Hepatocyte (in vitro differentiated cells): ENCODE results near the gene ITGA1.

Source experiments
- EZH2 ChIP-seq: fragments of 200-600 bp; sonication (generic); IDR thresholded peaks from 2 replicates; pipeline ENCODE4 v1.6.1; 2016; ENCODE audit warnings: antibody characterized with exemption, mild to moderate bottlenecking, borderline replicate concordance
- EZH2phosphoT487 ChIP-seq: fragments of 200-600 bp; sonication (generic); IDR thresholded peaks from one replicate; pipeline ENCODE4 v1.6.1; 2018; ENCODE audit warnings: antibody characterized with exemption, mild to moderate bottlenecking, low read depth, moderate library complexity; ENCODE audit not compliant: unreplicated experiment, severe bottlenecking
- TF ChIP-seq, protein P1 (sequence below): fragments of 200-600 bp; sonication (generic); IDR thresholded peaks from 2 replicates; pipeline ENCODE4 v1.5.1; 2016; ENCODE audit warnings: antibody characterized with exemption, mild to moderate bottlenecking; ENCODE audit not compliant: poor library complexity

DNA sequence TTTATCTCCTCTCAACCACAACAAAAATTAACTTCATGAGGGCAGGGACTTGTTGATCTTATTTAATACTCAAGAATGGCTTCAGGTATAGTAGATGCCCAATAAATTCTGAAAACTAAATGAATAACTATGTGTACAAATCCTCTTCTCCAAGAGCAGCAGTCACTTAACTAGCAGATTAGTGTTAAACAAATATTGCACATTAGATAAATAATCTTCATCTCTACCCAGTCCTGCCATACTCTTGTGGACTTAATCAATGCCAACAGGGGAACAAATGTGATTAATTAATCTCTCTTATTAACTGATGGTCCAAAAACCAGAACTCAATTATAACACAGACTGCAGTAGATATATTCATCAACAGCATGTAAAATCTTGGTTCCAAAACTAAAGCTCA, 15.0 kb upstream of the ITGA1 start:
- TF ChIP-seq, protein P1, sequence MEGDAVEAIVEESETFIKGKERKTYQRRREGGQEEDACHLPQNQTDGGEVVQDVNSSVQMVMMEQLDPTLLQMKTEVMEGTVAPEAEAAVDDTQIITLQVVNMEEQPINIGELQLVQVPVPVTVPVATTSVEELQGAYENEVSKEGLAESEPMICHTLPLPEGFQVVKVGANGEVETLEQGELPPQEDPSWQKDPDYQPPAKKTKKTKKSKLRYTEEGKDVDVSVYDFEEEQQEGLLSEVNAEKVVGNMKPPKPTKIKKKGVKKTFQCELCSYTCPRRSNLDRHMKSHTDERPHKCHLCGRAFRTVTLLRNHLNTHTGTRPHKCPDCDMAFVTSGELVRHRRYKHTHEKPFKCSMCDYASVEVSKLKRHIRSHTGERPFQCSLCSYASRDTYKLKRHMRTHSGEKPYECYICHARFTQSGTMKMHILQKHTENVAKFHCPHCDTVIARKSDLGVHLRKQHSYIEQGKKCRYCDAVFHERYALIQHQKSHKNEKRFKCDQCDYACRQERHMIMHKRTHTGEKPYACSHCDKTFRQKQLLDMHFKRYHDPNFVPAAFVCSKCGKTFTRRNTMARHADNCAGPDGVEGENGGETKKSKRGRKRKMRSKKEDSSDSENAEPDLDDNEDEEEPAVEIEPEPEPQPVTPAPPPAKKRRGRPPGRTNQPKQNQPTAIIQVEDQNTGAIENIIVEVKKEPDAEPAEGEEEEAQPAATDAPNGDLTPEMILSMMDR, result no peak
- no peak for TF ChIP-seq EZH2
- TF ChIP-seq EZH2phosphoT487, result no peak
